HEK293T (cell line): ENCODE results near the gene ZDHHC22.
A peak's percentile ranks its signal among the peaks of the same experiment; 100 is the strongest.

Experiments used
- CTCF ChIA-PET: fragments of 350-600 bp; formaldehyde crosslinking; extraction: SDS; loops from one replicate; lab custom pipeline; 2021; ENCODE audit warnings: antibody characterized with exemption, inconsistent platforms; lab: Yijun Ruan, JAX
- POLR2A ChIA-PET: fragments of 350-600 bp; formaldehyde crosslinking; extraction: SDS; loops from one replicate; lab custom pipeline; 2020; ENCODE audit warnings: antibody characterized with exemption, inconsistent platforms; lab: Yijun Ruan, JAX
- DNase-seq: peaks from one replicate; pipeline ENCODE4 v3.0.0; 2012; ENCODE audit warnings: mixed read lengths; ENCODE audit errors: extremely low spot score
- ARNT ChIP-seq: fragments of 450-650 bp; IDR thresholded peaks from 2 replicates; pipeline ENCODE4 v1.6.1; 2017; ENCODE audit warnings: mild to moderate bottlenecking
- BHLHE40 ChIP-seq: fragments of 450-650 bp; IDR thresholded peaks from 2 replicates; pipeline ENCODE4 v1.6.1; 2016; ENCODE audit warnings: mild to moderate bottlenecking, moderate library complexity, borderline replicate concordance
- CTBP1 ChIP-seq: fragments of 450-650 bp; IDR thresholded peaks from 2 replicates; pipeline ENCODE4 v1.6.1; 2016; ENCODE audit warnings: borderline replicate concordance
- ELF4 ChIP-seq: fragments of 450-650 bp; IDR thresholded peaks from 2 replicates; pipeline ENCODE4 v1.6.1; 2017; ENCODE audit warnings: antibody characterized with exemption
- FOXA1 ChIP-seq: fragments of 450-650 bp; IDR thresholded peaks from 2 replicates; pipeline ENCODE4 v1.6.1; 2016; ENCODE audit warnings: mild to moderate bottlenecking
- FOXK2 ChIP-seq: fragments of 450-650 bp; IDR thresholded peaks from 2 replicates; pipeline ENCODE4 v1.6.1; 2016; ENCODE audit warnings: mild to moderate bottlenecking
- FOXM1 ChIP-seq: fragments of 450-650 bp; IDR thresholded peaks from 2 replicates; pipeline ENCODE4 v1.6.1; 2017; ENCODE audit warnings: mild to moderate bottlenecking, borderline replicate concordance
- HDGF ChIP-seq: fragments of 450-650 bp; IDR thresholded peaks from 2 replicates; pipeline ENCODE4 v1.6.1; 2017; ENCODE audit warnings: antibody characterized with exemption, borderline replicate concordance
- L3MBTL2 ChIP-seq: fragments of 450-650 bp; conservative IDR thresholded peaks from 2 replicates; pipeline ENCODE4 v1.6.1; 2016; ENCODE audit warnings: mild to moderate bottlenecking
- LEF1 ChIP-seq: fragments of 450-650 bp; IDR thresholded peaks from 2 replicates; pipeline ENCODE4 v1.6.1; 2017; ENCODE audit warnings: mild to moderate bottlenecking, borderline replicate concordance
- NFRKB ChIP-seq: fragments of 450-650 bp; IDR thresholded peaks from 2 replicates; pipeline ENCODE4 v1.6.1; 2016; ENCODE audit warnings: mild to moderate bottlenecking, moderate library complexity
- PKNOX1 ChIP-seq: fragments of 450-650 bp; IDR thresholded peaks from 2 replicates; pipeline ENCODE4 v1.6.1; 2016
- SP1 ChIP-seq: fragments of 450-650 bp; IDR thresholded peaks from 2 replicates; pipeline ENCODE4 v1.6.1; 2017
- SUZ12 ChIP-seq: fragments of 450-650 bp; IDR thresholded peaks from 2 replicates; pipeline ENCODE4 v1.6.1; 2016; ENCODE audit warnings: mild to moderate bottlenecking
- TARDBP ChIP-seq: fragments of 450-650 bp; IDR thresholded peaks from 2 replicates; pipeline ENCODE4 v1.6.1; 2016
- ZNF384 ChIP-seq: fragments of 450-650 bp; IDR thresholded peaks from 2 replicates; pipeline ENCODE4 v1.6.1; 2016

Gene ZDHHC22

GRCh38 chr14:77157740-77158139 is 16.1 kb upstream of the ZDHHC22 start:
- TF ChIP-seq L3MBTL2 (no peak), FOXA1 (no peak), SP1 (no peak), LEF1 (no peak)
- no peak for DNase-seq
- ChIA-PET POLR2A (interaction anchor here (1.7 kb wide), 1 partner anchor 16 kb away, joined by 5 read pairs; the partner anchor contains the start of gene ZDHHC22), CTCF (interaction anchor here (0.8 kb wide), 1 partner anchor 56 kb away, joined by 3 read pairs; no protein-coding TSS in a partner anchor)

GRCh38 chr14:77155083-77155482 is 13.5 kb upstream of the ZDHHC22 start:
- CTCF ChIA-PET, result interaction anchor here (1.1 kb wide), 1 partner anchor 59 kb away, joined by 3 read pairs; no protein-coding TSS in a partner anchor
- no peak for DNase-seq
- POLR2A ChIA-PET, result no interaction called here
- TF ChIP-seq FOXK2 (no peak), FOXA1 (no peak), NFRKB (no peak), PKNOX1 (no peak), CTBP1 (no peak), ELF4 (no peak), ZNF384 (no peak), SP1 (no peak), TARDBP (no peak), LEF1 (no peak), HDGF (no peak), BHLHE40 (no peak), FOXM1 (no peak), L3MBTL2 (no peak), SUZ12 (no peak), ARNT (no peak)

GRCh38 chr14:77154421-77154820 is 12.8 kb upstream of the ZDHHC22 start:
- CTCF ChIA-PET, result interaction anchor here (1.1 to 3.6 kb wide), 2 partner anchors 59 kb away, joined by 3 to 34 read pairs; no protein-coding TSS in a partner anchor
- POLR2A ChIA-PET, result no interaction called here
- DNase-seq, result no peak
- TF ChIP-seq LEF1 (no peak), FOXA1 (no peak), ARNT (no peak), ELF4 (no peak)

- no peak for TF ChIP-seq SUZ12
- TF ChIP-seq FOXM1, result no peak
- TF ChIP-seq L3MBTL2, result no peak
- TF ChIP-seq TARDBP, result no peak
- TF ChIP-seq SP1, result no peak
- TF ChIP-seq HDGF, result no peak
- no peak for TF ChIP-seq FOXA1
- no peak for TF ChIP-seq ARNT
- TF ChIP-seq PKNOX1, result no peak
- no peak for TF ChIP-seq ZNF384
- no peak for TF ChIP-seq LEF1
- TF ChIP-seq ELF4, result no peak
- no peak for TF ChIP-seq BHLHE40
- no peak for TF ChIP-seq NFRKB
- no peak for TF ChIP-seq FOXK2
- no peak for TF ChIP-seq CTBP1
- ChIA-PET CTCF (interaction anchor here (2.9 to 3.6 kb wide), 2 partner anchors 12 to 59 kb away, joined by 34 to 39 read pairs; partner anchors contain the start of gene ZDHHC22), POLR2A (no interaction called here)
- DNase-seq, result no peak
These were observed 12.2 kb upstream of the ZDHHC22 start for GRCh38 chr14:77153802-77154201.

GRCh38 chr14:77151918-77152588 is 10.5 kb upstream of the ZDHHC22 start:
- ChIA-PET CTCF (interaction anchor here (0.6 to 3.6 kb wide), 21 partner anchors 10 to 456 kb away, joined by 3 to 39 read pairs (median 5); partner anchors contain the start of gene ZDHHC22), POLR2A (no interaction called here)
- TF ChIP-seq BHLHE40 (no peak), SUZ12 (no peak), FOXA1 (no peak), HDGF (no peak), SP1 (no peak)
- no peak for DNase-seq

- CTCF ChIA-PET, result interaction anchor here (0.6 to 3.6 kb wide), 25 partner anchors 10 to 609 kb away, joined by 3 to 39 read pairs (median 5); partner anchors contain the start of gene ZDHHC22
- peak; percentile 66 for DNase-seq
- POLR2A ChIA-PET, result no interaction called here
- TF ChIP-seq SUZ12, result no peak
- no peak for TF ChIP-seq L3MBTL2
- no peak for TF ChIP-seq NFRKB
- no peak for TF ChIP-seq ZNF384
- TF ChIP-seq FOXM1, result no peak
- no peak for TF ChIP-seq ARNT
- no peak for TF ChIP-seq FOXK2
- TF ChIP-seq PKNOX1, result no peak
- TF ChIP-seq SP1, result no peak
- no peak for TF ChIP-seq CTBP1
- no peak for TF ChIP-seq FOXA1
- TF ChIP-seq BHLHE40, result no peak
- no peak for TF ChIP-seq LEF1
- no peak for TF ChIP-seq TARDBP
- TF ChIP-seq HDGF, result no peak
- TF ChIP-seq ELF4, result no peak
These were observed 9.7 kb upstream of the ZDHHC22 start for GRCh38 chr14:77151245-77151644.
